ENCODE data around the gene FBF1. TPM values are rescaled to one million over a fixed set of nuclear protein-coding genes. Genes with fewer than 3 reads are reported as not detected.

Gene FBF1
- total RNA-seq, 1 experiment from 2014 or later = 22.8 TPM

DNA sequence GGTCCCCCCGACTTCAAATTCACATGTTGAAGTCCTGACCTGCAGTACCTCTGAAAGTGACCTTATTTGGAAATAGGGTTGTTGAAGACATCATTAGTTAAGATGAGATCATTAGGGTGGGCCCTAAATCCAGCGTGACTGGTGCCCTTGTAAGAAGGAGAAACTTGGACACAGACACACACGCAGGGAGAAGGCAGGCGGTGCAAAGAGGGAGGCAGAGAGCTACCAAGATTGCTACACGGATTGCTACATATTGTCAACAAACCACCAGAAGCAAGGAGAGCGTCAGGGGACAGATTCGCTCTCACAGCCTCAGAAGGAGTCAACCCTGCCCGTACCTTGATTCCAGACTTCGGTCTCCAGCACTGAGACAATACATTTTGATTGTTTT lies 78.9 kb downstream of the FBF1 start:
- POLR2A ChIA-PET = interaction anchor here (1.0 to 3.0 kb wide), 5 partner anchors 11 to 87 kb away, joined by 3 to 7 read pairs (median 6); a partner anchor contains a TSS
- no peak for ATAC-seq

More for the DNA sequence above, 78.9 kb downstream of the FBF1 start:
- intact Hi-C loops (cut with micrococcal nuclease) = no loop called here
- Histone ChIP-seq H3K9ac (ENCODE audit: low read length) (no peak overlapping the region), H3K27me3 (ENCODE audit: insufficient read depth, low read length) (no peaks in the 10 kb centered on the region), H3K4me2 (ENCODE audit: low read length) (no peak overlapping the region), H2AFZ (ENCODE audit: low read depth, low read length, poor library complexity, severe bottlenecking) (no peak overlapping the region), H3K9me2 (ENCODE audit: insufficient read depth) (no peaks in the 10 kb centered on the region), H3K4me1 (ENCODE audit: control insufficient read depth in 1 of 2, insufficient read depth in 2 of 2, low read length in 2 of 2) (peaks cover 20 to 36% of the 10 kb centered on the region in 2 experiments; a peak in 3 of 4 replicates), H4K20me1 (ENCODE audit: insufficient read depth) (no peaks in the 10 kb centered on the region), H3K9me3 (ENCODE audit: control insufficient read depth in 1 of 2, insufficient read depth in 1 of 2, low read depth in 1 of 2, low read length in 2 of 2) (no peaks in the 10 kb centered on the region), H3K4me3 (replicated peaks in 1 of 2; ENCODE audit: low read depth in 1 of 2, low read length in 2 of 2) (no peak overlapping the region), H3K79me2 (ENCODE audit: insufficient read depth, low read length) (no peaks in the 10 kb centered on the region), H3K27ac (ENCODE audit: low read depth, low read length) (no peak overlapping the region; the same call in 1 of the 2 replicates), H3K36me3 (ENCODE audit: control insufficient read depth in 1 of 2, insufficient read depth in 2 of 2, low read length in 2 of 2) (no peaks in the 10 kb centered on the region)
- ChIA-PET CTCF (interaction anchor here (1.0 to 4.9 kb wide), 6 partner anchors 10 to 140 kb away, joined by 3 to 52 read pairs (median 8); partner anchors contain the start of gene TRIM47), RAD21 (ENCODE audit: low non-redundant PET in 1 of 2, low total read pairs in 2 of 2, uncharacterized antibody in 2 of 2, unreplicated experiment in 2 of 2) (interaction anchor here in 1 of 2 experiments (1.9 kb wide), 1 partner anchor 14 kb away, joined by 5 read pairs; no protein-coding TSS in a partner anchor)
- BruUV-seq (replicated peaks) = no TSS peak
- DNase-seq (ENCODE audit: low read depth, low spot score) = no peak
- no peak for TF ChIP-seq EZH2 (IDR thresholded peaks at IDR 0.05)
- TF ChIP-seq CBX3 (IDR thresholded peaks at IDR 0.05; ENCODE audit: low read depth) = no peak
- TF ChIP-seq, protein P1, sequence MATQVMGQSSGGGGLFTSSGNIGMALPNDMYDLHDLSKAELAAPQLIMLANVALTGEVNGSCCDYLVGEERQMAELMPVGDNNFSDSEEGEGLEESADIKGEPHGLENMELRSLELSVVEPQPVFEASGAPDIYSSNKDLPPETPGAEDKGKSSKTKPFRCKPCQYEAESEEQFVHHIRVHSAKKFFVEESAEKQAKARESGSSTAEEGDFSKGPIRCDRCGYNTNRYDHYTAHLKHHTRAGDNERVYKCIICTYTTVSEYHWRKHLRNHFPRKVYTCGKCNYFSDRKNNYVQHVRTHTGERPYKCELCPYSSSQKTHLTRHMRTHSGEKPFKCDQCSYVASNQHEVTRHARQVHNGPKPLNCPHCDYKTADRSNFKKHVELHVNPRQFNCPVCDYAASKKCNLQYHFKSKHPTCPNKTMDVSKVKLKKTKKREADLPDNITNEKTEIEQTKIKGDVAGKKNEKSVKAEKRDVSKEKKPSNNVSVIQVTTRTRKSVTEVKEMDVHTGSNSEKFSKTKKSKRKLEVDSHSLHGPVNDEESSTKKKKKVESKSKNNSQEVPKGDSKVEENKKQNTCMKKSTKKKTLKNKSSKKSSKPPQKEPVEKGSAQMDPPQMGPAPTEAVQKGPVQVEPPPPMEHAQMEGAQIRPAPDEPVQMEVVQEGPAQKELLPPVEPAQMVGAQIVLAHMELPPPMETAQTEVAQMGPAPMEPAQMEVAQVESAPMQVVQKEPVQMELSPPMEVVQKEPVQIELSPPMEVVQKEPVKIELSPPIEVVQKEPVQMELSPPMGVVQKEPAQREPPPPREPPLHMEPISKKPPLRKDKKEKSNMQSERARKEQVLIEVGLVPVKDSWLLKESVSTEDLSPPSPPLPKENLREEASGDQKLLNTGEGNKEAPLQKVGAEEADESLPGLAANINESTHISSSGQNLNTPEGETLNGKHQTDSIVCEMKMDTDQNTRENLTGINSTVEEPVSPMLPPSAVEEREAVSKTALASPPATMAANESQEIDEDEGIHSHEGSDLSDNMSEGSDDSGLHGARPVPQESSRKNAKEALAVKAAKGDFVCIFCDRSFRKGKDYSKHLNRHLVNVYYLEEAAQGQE (IDR thresholded peaks at IDR 0.05; ENCODE audit: low read depth) = no peak
- TF ChIP-seq, protein P2, sequence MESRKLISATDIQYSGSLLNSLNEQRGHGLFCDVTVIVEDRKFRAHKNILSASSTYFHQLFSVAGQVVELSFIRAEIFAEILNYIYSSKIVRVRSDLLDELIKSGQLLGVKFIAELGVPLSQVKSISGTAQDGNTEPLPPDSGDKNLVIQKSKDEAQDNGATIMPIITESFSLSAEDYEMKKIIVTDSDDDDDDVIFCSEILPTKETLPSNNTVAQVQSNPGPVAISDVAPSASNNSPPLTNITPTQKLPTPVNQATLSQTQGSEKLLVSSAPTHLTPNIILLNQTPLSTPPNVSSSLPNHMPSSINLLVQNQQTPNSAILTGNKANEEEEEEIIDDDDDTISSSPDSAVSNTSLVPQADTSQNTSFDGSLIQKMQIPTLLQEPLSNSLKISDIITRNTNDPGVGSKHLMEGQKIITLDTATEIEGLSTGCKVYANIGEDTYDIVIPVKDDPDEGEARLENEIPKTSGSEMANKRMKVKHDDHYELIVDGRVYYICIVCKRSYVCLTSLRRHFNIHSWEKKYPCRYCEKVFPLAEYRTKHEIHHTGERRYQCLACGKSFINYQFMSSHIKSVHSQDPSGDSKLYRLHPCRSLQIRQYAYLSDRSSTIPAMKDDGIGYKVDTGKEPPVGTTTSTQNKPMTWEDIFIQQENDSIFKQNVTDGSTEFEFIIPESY (IDR thresholded peaks at IDR 0.05; ENCODE audit: extremely low read depth, insufficient replicate concordance, low read length) = no peak
- TF ChIP-seq FOSL1 (IDR thresholded peaks at IDR 0.05; ENCODE audit: low read depth) = no peak
- no peak for TF ChIP-seq ZNF274 (IDR thresholded peaks at IDR 0.05; ENCODE audit: low read depth, low read length)
- no peak for TF ChIP-seq ZFX (IDR thresholded peaks at IDR 0.05)
- no peak for TF ChIP-seq POLR2A (IDR thresholded peaks at IDR 0.05; ENCODE audit: borderline replicate concordance, extremely low read depth, insufficient read depth, insufficient read length)
- TF ChIP-seq CEBPB (IDR thresholded peaks at IDR 0.05; ENCODE audit: low read depth) = no peak
- TF ChIP-seq POLR2AphosphoS5 (IDR thresholded peaks at IDR 0.05; ENCODE audit: low read depth, low read length) = no peak
- no peak for TF ChIP-seq SRF (IDR thresholded peaks at IDR 0.05; ENCODE audit: low read depth)

Other genes starting within 250 kb of the FBF1 start
- 568 TPM for gene ITGB4, start 219.6 kb downstream of the FBF1 start, total RNA-seq (2021; ENCODE audit: unreplicated experiment)
- gene GALK1, start 175.8 kb downstream of the FBF1 start, total RNA-seq (2021; ENCODE audit: unreplicated experiment) = 57.8 TPM
- 40.6 TPM for gene UNK, start 156.2 kb downstream of the FBF1 start, total RNA-seq (2021; ENCODE audit: unreplicated experiment)
- 20.2 TPM for gene UNC13D, start 96.6 kb downstream of the FBF1 start, total RNA-seq (2021; ENCODE audit: unreplicated experiment)
- gene WBP2, start 85.7 kb downstream of the FBF1 start, total RNA-seq (2021; ENCODE audit: unreplicated experiment) = 132 TPM
- gene TRIM47, start 62.5 kb downstream of the FBF1 start, total RNA-seq (2021; ENCODE audit: unreplicated experiment) = 86.7 TPM
- gene TRIM65, start 44.1 kb downstream of the FBF1 start, total RNA-seq (2021; ENCODE audit: unreplicated experiment) = 53.0 TPM
- 219 TPM for gene MRPL38, start 36.2 kb downstream of the FBF1 start, total RNA-seq (2021; ENCODE audit: unreplicated experiment)
- gene ACOX1, start 38.1 kb upstream of the FBF1 start, total RNA-seq (2021; ENCODE audit: unreplicated experiment) = 50.2 TPM
- gene TEN1, start 38.2 kb upstream of the FBF1 start, total RNA-seq (2021; ENCODE audit: unreplicated experiment) = 18.5 TPM
- gene CDK3, start 59.8 kb upstream of the FBF1 start, total RNA-seq (2021; ENCODE audit: unreplicated experiment) = 7.1 TPM
- 58.0 TPM for gene EVPL, start 86.3 kb upstream of the FBF1 start, total RNA-seq (2021; ENCODE audit: unreplicated experiment)
- gene SRP68, start 131.5 kb upstream of the FBF1 start, total RNA-seq (2021; ENCODE audit: unreplicated experiment) = 152 TPM
- 0.27 TPM for gene GALR2, start 133.7 kb upstream of the FBF1 start, total RNA-seq (2021; ENCODE audit: unreplicated experiment)
- gene ZACN, start 138.1 kb upstream of the FBF1 start, total RNA-seq (2021; ENCODE audit: unreplicated experiment) = not detected
- 114 TPM for gene EXOC7, start 162.7 kb upstream of the FBF1 start, total RNA-seq (2021; ENCODE audit: unreplicated experiment)
- 0.61 TPM for gene FOXJ1, start 200.2 kb upstream of the FBF1 start, total RNA-seq (2021; ENCODE audit: unreplicated experiment)

Data from HCT116 (cell line).